ENCODE results near the gene RPL18.

Gene RPL18

GRCh38 chr19:48644839-48645619, 26.1 kb upstream of the RPL18 start (continued):
- TF ChIP-seq ZBTB20 (tag by site-specific recombination; IDR thresholded peaks at IDR 0.05) = peak; percentile 10; the same call in 1 of the 2 replicates
- no peak for TF ChIP-seq KLF17 (tag by site-specific recombination; IDR thresholded peaks at IDR 0.05)
- no peak for TF ChIP-seq MYNN (tag by site-specific recombination; IDR thresholded peaks at IDR 0.05; ENCODE audit: borderline replicate concordance)
- no peak for TF ChIP-seq ZNF426 (tag by site-specific recombination; IDR thresholded peaks at IDR 0.05)
- no peak for TF ChIP-seq PRDM4 (tag by site-specific recombination; IDR thresholded peaks at IDR 0.05)
- no peak for TF ChIP-seq GLI2 (tag by site-specific recombination; IDR thresholded peaks at IDR 0.05; ENCODE audit: borderline replicate concordance, low read depth)
- no peak for TF ChIP-seq BCL11B (tag by site-specific recombination; IDR thresholded peaks at IDR 0.05; ENCODE audit: low read depth)
- TF ChIP-seq ZNF548 (tag by site-specific recombination; IDR thresholded peaks at IDR 0.05) = no peak
- no peak for TF ChIP-seq KLF1 (tag by site-specific recombination; IDR thresholded peaks at IDR 0.05)
- TF ChIP-seq OVOL3 (tag by site-specific recombination; IDR thresholded peaks at IDR 0.05) = no peak
- no peak for TF ChIP-seq ZNF626 (tag by site-specific recombination; IDR thresholded peaks at IDR 0.05)
- TF ChIP-seq ZBTB44 (tag by site-specific recombination; IDR thresholded peaks at IDR 0.05) = 0 out of 2 replicates have a peak, but pooled peaks have one; percentile 50
- peak; percentile 42; the same call in 1 of the 2 replicates for TF ChIP-seq ZNF362 (tag by site-specific recombination; IDR thresholded peaks at IDR 0.05)
- no peak for TF ChIP-seq KLF8 (tag by site-specific recombination; IDR thresholded peaks at IDR 0.05)
- no peak for TF ChIP-seq ZNF707 (tag by site-specific recombination; IDR thresholded peaks at IDR 0.05)
- TF ChIP-seq ZBTB26 (tag by site-specific recombination; optimal IDR thresholded peaks at IDR 0.05) = no peak
- TF ChIP-seq HOXD13 (CRISPR knock-in tag; IDR thresholded peaks at IDR 0.05; ENCODE audit: borderline replicate concordance) = no peak
- TF ChIP-seq ZBTB8A (tag by site-specific recombination; IDR thresholded peaks at IDR 0.05) = no peak
- TF ChIP-seq ZNF266 (tag by site-specific recombination; IDR thresholded peaks at IDR 0.05; ENCODE audit: low read depth) = no peak
- no peak for TF ChIP-seq ZNF146 (tag by site-specific recombination; IDR thresholded peaks at IDR 0.05)
- no peak for TF ChIP-seq PRDM2 (tag by site-specific recombination; IDR thresholded peaks at IDR 0.05; ENCODE audit: borderline replicate concordance)

Measured in HEK293 (cell line).